HEK293 (cell line): ENCODE results near the gene TMPRSS7.
A peak's percentile ranks its signal among the peaks of the same experiment; 100 is the strongest.

Experiments used
- CTCF ChIA-PET: fragments of 350-600 bp; formaldehyde crosslinking; extraction: SDS; loops from one replicate; lab custom pipeline; 2021; ENCODE audit warnings: antibody characterized with exemption; lab: Yijun Ruan, JAX
- POLR2A ChIA-PET: fragments of 300-600 bp; formaldehyde crosslinking; extraction: SDS; loops from one replicate; lab custom pipeline; 2020; ENCODE audit warnings: antibody characterized with exemption, inconsistent platforms; lab: Yijun Ruan, JAX
- H3K27ac ChIP-seq: fragments of 200-500 bp; sonication (Bioruptor generic); 2 replicates; pipeline ENCODE4 v1.5.1; 2014; ENCODE audit warnings: low read depth, low read length, control low read depth, inconsistent platforms; ENCODE audit errors: extremely low read depth
- H3K36me3 ChIP-seq, 2 experiments: fragments of 200-500 bp in 1 of 2; sonication (Bioruptor generic) in 1 of 2; 1 replicate in 1 of 2; 2 replicates in 1 of 2; pipeline ENCODE4 v1.5.1; 2014 to 2017; ENCODE audit warnings: inconsistent platforms in 2 of 2, low read length in 2 of 2; ENCODE audit not compliant: control insufficient read depth in 2 of 2, insufficient read depth in 1 of 2
- H3K4me1 ChIP-seq: fragments of 200-500 bp; sonication (Bioruptor generic); 2 replicates; pipeline ENCODE4 v1.5.1; 2014; ENCODE audit warnings: mild to moderate bottlenecking, low read length, inconsistent platforms; ENCODE audit not compliant: control insufficient read depth, insufficient read depth
- H3K4me3 ChIP-seq: 2 replicates; pipeline ENCODE4 v1.5.1; 2011; ENCODE audit warnings: low read depth, mild to moderate bottlenecking, control low read depth, low read length, moderate library complexity
- H3K9me3 ChIP-seq: fragments of 200-500 bp; sonication (Bioruptor generic); 2 replicates; pipeline ENCODE4 v1.5.1; 2014; ENCODE audit warnings: low read depth, low read length, inconsistent platforms; ENCODE audit not compliant: control insufficient read depth, insufficient read depth
- HOXD13 ChIP-seq: sonication (generic); formaldehyde crosslinking; IDR thresholded peaks from 2 replicates; pipeline ENCODE4 v1.8.0; 2022; ENCODE audit warnings: missing genetic modification reagents, borderline replicate concordance
- KLF7 ChIP-seq: fragments of 450-650 bp; formaldehyde crosslinking; IDR thresholded peaks from 2 replicates; pipeline ENCODE4 v1.5.1; 2016; ENCODE audit warnings: missing biosample characterization, missing genetic modification characterization, borderline replicate concordance
- PRDM6 ChIP-seq: fragments of 450-650 bp; formaldehyde crosslinking; IDR thresholded peaks from 2 replicates; pipeline ENCODE4 v1.5.1; 2017; ENCODE audit warnings: missing biosample characterization, missing genetic modification characterization
- ZBTB48 ChIP-seq: fragments of 450-650 bp; formaldehyde crosslinking; IDR thresholded peaks from 2 replicates; pipeline ENCODE4 v1.5.1; 2016; ENCODE audit warnings: missing biosample characterization, missing genetic modification characterization
- ZNF112 ChIP-seq: fragments of 450-650 bp; formaldehyde crosslinking; IDR thresholded peaks from 2 replicates; pipeline ENCODE4 v1.5.0; 2017; ENCODE audit warnings: missing biosample characterization, missing genetic modification characterization
- ZNF169 ChIP-seq: fragments of 450-650 bp; formaldehyde crosslinking; IDR thresholded peaks from 2 replicates; pipeline ENCODE4 v1.5.1; 2016; ENCODE audit warnings: missing biosample characterization, missing genetic modification characterization
- ZNF221 ChIP-seq: fragments of 450-650 bp; formaldehyde crosslinking; IDR thresholded peaks from 2 replicates; pipeline ENCODE4 v1.5.1; 2017; ENCODE audit warnings: missing biosample characterization, missing genetic modification characterization, borderline replicate concordance
- ZNF335 ChIP-seq: fragments of 450-650 bp; formaldehyde crosslinking; conservative IDR thresholded peaks from 2 replicates; pipeline ENCODE4 v1.5.1; 2016; ENCODE audit warnings: missing biosample characterization, missing genetic modification characterization
- ZNF48 ChIP-seq: fragments of 450-650 bp; formaldehyde crosslinking; IDR thresholded peaks from 2 replicates; pipeline ENCODE4 v1.5.1; 2016; ENCODE audit warnings: missing biosample characterization, missing genetic modification characterization
- ZNF488 ChIP-seq: fragments of 450-650 bp; formaldehyde crosslinking; IDR thresholded peaks from 2 replicates; pipeline ENCODE4 v1.5.1; 2016; ENCODE audit warnings: missing biosample characterization, missing genetic modification characterization
- ZNF521 ChIP-seq: fragments of 450-650 bp; formaldehyde crosslinking; IDR thresholded peaks from 2 replicates; pipeline ENCODE4 v1.5.1; 2017; ENCODE audit warnings: missing biosample characterization, mild to moderate bottlenecking, missing genetic modification characterization
- ZNF704 ChIP-seq: fragments of 450-650 bp; formaldehyde crosslinking; IDR thresholded peaks from 2 replicates; pipeline ENCODE4 v1.5.1; 2016; ENCODE audit warnings: missing biosample characterization, missing genetic modification characterization
- ZNF776 ChIP-seq: fragments of 450-650 bp; formaldehyde crosslinking; IDR thresholded peaks from 2 replicates; pipeline ENCODE4 v1.5.0; 2017; ENCODE audit warnings: missing biosample characterization, missing genetic modification characterization, borderline replicate concordance
- ZNF777 ChIP-seq: fragments of 450-650 bp; formaldehyde crosslinking; IDR thresholded peaks from 2 replicates; pipeline ENCODE4 v1.5.1; 2017; ENCODE audit warnings: missing biosample characterization, missing genetic modification characterization, borderline replicate concordance

The TMPRSS7 gene

DNA sequence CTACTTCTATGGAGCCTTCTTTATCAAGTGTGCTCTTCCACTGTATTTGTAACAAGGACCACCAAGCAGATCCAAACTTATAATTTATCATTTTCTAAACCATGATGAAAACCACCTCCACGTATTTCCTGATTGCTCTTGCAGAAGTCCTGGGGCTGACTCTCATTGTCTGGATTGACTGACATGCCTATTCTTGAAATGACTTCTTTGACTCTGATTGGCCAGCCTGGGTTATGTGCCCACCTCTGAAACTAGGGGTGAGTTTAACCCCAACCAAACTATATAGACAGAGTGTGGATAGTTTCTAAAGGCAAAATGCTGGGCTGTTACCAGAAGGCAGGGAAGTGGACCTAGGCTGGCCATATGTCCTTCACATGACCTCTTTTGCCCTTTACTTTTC, 12.7 kb downstream of the TMPRSS7 start:
- H3K9me3 ChIP-seq = no peaks in the 10 kb centered on the region
- ChIA-PET CTCF (interaction anchor here (0.6 to 1.6 kb wide), 2 partner anchors 153 to 234 kb away, joined by 4 to 5 read pairs; no protein-coding TSS in a partner anchor), POLR2A (no interaction called here)
- no peak overlapping the region for H3K4me3 ChIP-seq
- H3K27ac ChIP-seq = no peak overlapping the region
- H3K36me3 ChIP-seq = no peaks in the 10 kb centered on the region
- no peaks in the 10 kb centered on the region for H3K4me1 ChIP-seq
- TF ChIP-seq ZNF776 (tag by site-specific recombination) = no peak

DNA sequence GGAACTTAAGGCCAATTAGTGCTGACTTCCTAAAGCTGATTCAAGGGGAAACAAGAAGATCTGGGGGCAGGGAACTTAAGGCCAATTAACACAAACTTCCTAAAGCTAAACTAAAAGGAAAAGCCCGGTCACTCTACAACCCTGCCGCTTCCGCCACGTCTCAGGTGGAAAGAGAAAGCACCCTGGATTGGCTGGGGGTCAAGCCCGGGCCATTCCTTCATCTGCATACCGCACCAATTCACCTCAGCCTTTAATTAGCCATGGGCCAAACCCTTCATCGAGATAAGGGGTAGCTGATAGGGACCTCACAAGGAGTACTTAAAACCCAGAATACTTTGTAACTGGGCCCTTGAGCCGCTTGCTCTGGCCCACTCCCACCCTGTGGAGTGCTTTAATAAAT, 14.4 kb downstream of the TMPRSS7 start:
- no peak overlapping the region for H3K27ac ChIP-seq
- POLR2A ChIA-PET = no interaction called here
- no peaks in the 10 kb centered on the region for H3K9me3 ChIP-seq
- H3K4me1 ChIP-seq = no peaks in the 10 kb centered on the region
- CTCF ChIA-PET = interaction anchor here (0.7 kb wide), 2 partner anchors 10 to 23 kb away, joined by 3 to 4 read pairs; no protein-coding TSS in a partner anchor
- no peaks in the 10 kb centered on the region for H3K36me3 ChIP-seq
- TF ChIP-seq ZNF169 (tag by site-specific recombination) = no peak
- H3K4me3 ChIP-seq = no peak overlapping the region

GRCh38 chr3:112053229-112053628, 18.7 kb downstream of the TMPRSS7 start:
- no peak for TF ChIP-seq ZNF488 (tag by site-specific recombination)
- TF ChIP-seq KLF7 (tag by site-specific recombination) = no peak
- TF ChIP-seq ZNF777 = no peak
- TF ChIP-seq ZNF704 (tag by site-specific recombination) = no peak
- TF ChIP-seq ZBTB48 (tag by site-specific recombination) = no peak
- TF ChIP-seq ZNF48 = no peak
- no peak for TF ChIP-seq HOXD13
- TF ChIP-seq ZNF112 (tag by site-specific recombination) = no peak
- no peak for TF ChIP-seq ZNF521 (tag by site-specific recombination)
- Histone ChIP-seq H3K36me3 (no peaks in the 10 kb centered on the region), H3K27ac (no peak overlapping the region), H3K4me3 (no peak overlapping the region), H3K9me3 (no peaks in the 10 kb centered on the region), H3K4me1 (no peaks in the 10 kb centered on the region)
- ChIA-PET POLR2A (interaction anchor here (0.5 kb wide), 1 partner anchor 13 kb away, joined by 5 read pairs; no protein-coding TSS in a partner anchor), CTCF (interaction anchor here (0.7 to 1.6 kb wide), 3 partner anchors 9 to 64 kb away, joined by 4 to 6 read pairs (median 4); no protein-coding TSS in a partner anchor)

DNA sequence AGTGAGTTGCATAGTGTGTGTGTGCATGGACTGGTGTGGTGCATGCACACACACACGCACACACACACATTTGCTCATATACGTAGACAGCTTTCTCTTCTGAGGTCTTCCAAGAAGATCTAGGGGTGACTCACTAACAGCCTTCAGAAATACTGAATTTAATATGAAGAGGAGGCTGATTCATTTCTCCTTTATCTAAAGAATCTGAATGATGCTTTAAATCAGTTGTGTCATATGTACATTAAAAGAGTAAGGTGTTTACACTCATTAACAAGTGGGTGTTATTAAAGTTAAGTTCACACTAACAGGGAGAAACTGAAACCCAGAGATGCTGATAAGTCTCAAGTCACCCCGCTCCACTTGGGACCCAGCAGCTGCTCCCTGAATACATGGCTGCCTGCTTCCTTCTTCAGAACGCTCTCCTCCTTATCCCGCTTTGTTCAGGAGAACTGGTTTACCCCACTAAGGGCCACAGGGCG, 22.0 kb downstream of the TMPRSS7 start:
- Histone ChIP-seq H3K9me3 (no peaks in the 10 kb centered on the region), H3K27ac (no peak overlapping the region), H3K4me1 (no peaks in the 10 kb centered on the region), H3K4me3 (no peak overlapping the region), H3K36me3 (no peaks in the 10 kb centered on the region)
- no peak for TF ChIP-seq ZNF221 (tag by site-specific recombination)
- peak; percentile 23; the same call in 1 of the 2 replicates for TF ChIP-seq PRDM6 (tag by site-specific recombination)
- peak; percentile 46; the same call in 1 of the 2 replicates for TF ChIP-seq ZNF335 (tag by site-specific recombination)
- ChIA-PET POLR2A (no interaction called here), CTCF (no interaction called here)
